ENCODE measurements around the gene CCDC88B. TPM values are rescaled to one million over a fixed set of nuclear protein-coding genes. Genes with fewer than 3 reads are reported as not detected.

Gene CCDC88B
- polyA plus RNA-seq, 1 experiment, result 0.66 TPM

- peaks cover 45% of the 10 kb centered on the region for H3K27me3 ChIP-seq (ENCODE audit: control insufficient read depth, insufficient read depth, low read length)
- ChIA-PET POLR2A (no interaction called here), CTCF (interaction anchor here (1.8 kb wide), 1 partner anchor 8 kb away, joined by 8 read pairs; no protein-coding TSS in a partner anchor)
- no peak overlapping the region for H3K4me3 ChIP-seq (ENCODE audit: low read depth, low read length)
- H3K36me3 ChIP-seq (ENCODE audit: control insufficient read depth, insufficient read depth, low read length), result no peaks in the 10 kb centered on the region
- TF ChIP-seq CTCF (IDR thresholded peaks at IDR 0.05; ENCODE audit: insufficient read depth, low read depth, low read length), result no peak
- no peak for DNase-seq (ENCODE audit: low read depth)
These were observed 42.9 kb upstream of the CCDC88B start for GRCh38 chr11:64296830-64297698.

GRCh38 chr11:64297699-64298358, 42.2 kb upstream of the CCDC88B start:
- DNase-seq (ENCODE audit: low read depth), result no peak
- Histone ChIP-seq H3K36me3 (ENCODE audit: control insufficient read depth, insufficient read depth, low read length) (no peaks in the 10 kb centered on the region), H3K4me3 (ENCODE audit: low read depth, low read length) (no peak overlapping the region), H3K27me3 (ENCODE audit: control insufficient read depth, insufficient read depth, low read length) (peaks cover 41% of the 10 kb centered on the region)
- CTCF ChIA-PET, result no interaction called here
- POLR2A ChIA-PET, result no interaction called here
- TF ChIP-seq CTCF (IDR thresholded peaks at IDR 0.05; ENCODE audit: insufficient read depth, low read depth, low read length), result no peak

- no peak for DNase-seq (ENCODE audit: low read depth)
- Histone ChIP-seq H3K36me3 (ENCODE audit: control insufficient read depth, insufficient read depth, low read length) (no peaks in the 10 kb centered on the region), H3K27me3 (ENCODE audit: control insufficient read depth, insufficient read depth, low read length) (peaks cover 34% of the 10 kb centered on the region), H3K4me3 (ENCODE audit: low read depth, low read length) (no peak overlapping the region)
- ChIA-PET POLR2A (no interaction called here), CTCF (interaction anchor here (1.0 kb wide), 1 partner anchor 94 kb away, joined by 5 read pairs; no protein-coding TSS in a partner anchor)
- no peak for TF ChIP-seq CTCF (IDR thresholded peaks at IDR 0.05; ENCODE audit: insufficient read depth, low read depth, low read length)
These were observed 40.8 kb upstream of the CCDC88B start for GRCh38 chr11:64298966-64299846.

GRCh38 chr11:64299847-64300648, 40.0 kb upstream of the CCDC88B start, which contains the start of gene CATSPERZ:
Gene CATSPERZ, plus strand, starts transcription at chr11:64300358. Its CDS starts 53 bp downstream, at chr11:64300411.
- POLR2A ChIA-PET, result no interaction called here
- no peak for TF ChIP-seq CTCF (IDR thresholded peaks at IDR 0.05; ENCODE audit: insufficient read depth, low read depth, low read length)
- peaks cover 31% of the 10 kb centered on the region for H3K27me3 ChIP-seq (ENCODE audit: control insufficient read depth, insufficient read depth, low read length)
- no peak for DNase-seq (ENCODE audit: low read depth)
- no peak within 1 kb of the TSS for H3K4me3 ChIP-seq (ENCODE audit: low read depth, low read length)
- CTCF ChIA-PET, result interaction anchor here (0.7 to 5.4 kb wide), 25 partner anchors 7 to 712 kb away, joined by 3 to 229 read pairs (median 6); partner anchors contain the start of genes BAD, FERMT3, GPR137 and KCNK4
- H3K36me3 ChIP-seq (ENCODE audit: control insufficient read depth, insufficient read depth, low read length), result no peaks in the 10 kb centered on the region

Data from BJ (cell line).